Stimulated activated CD4-positive, alpha-beta T cell treated with anti-CD3 and anti-CD28 coated beads, Interleukin-12 subunit alpha, Interleukin-12 subunit beta, amount 100 ng/mL, for 48 hours (primary cell): Measurements from ENCODE around the gene ARHGAP40.

Experiments
- DNase-seq, 3 donors: peaks; one replicate each; pipeline ENCODE4 v3.0.0-alpha.2; 2020; ENCODE audit warnings: low read depth in 2 of 3, low spot score in 1 of 3

The ARHGAP40 gene

GRCh38 chr20:38649275-38649891 lies 47.8 kb downstream of the ARHGAP40 start:
- DNase-seq, result no peak

GRCh38 chr20:38650010-38650409 lies 48.4 kb downstream of the ARHGAP40 start:
- no peak for DNase-seq

- DNase-seq, result no peak
Observed at GRCh38 chr20:38651154-38651553, 49.5 kb downstream of the ARHGAP40 start.

GRCh38 chr20:38651562-38651961 lies 50.0 kb downstream of the ARHGAP40 start:
- DNase-seq, result no peak

GRCh38 chr20:38652995-38653394 lies 51.4 kb downstream of the ARHGAP40 start:
- no peak for DNase-seq

GRCh38 chr20:38657390-38657789 lies 55.8 kb downstream of the ARHGAP40 start:
- DNase-seq, result no peak

- no peak for DNase-seq
Observed at GRCh38 chr20:38658879-38659596, 57.4 kb downstream of the ARHGAP40 start.

GRCh38 chr20:38659597-38659880 lies 57.9 kb downstream of the ARHGAP40 start:
- DNase-seq, result no peak

- DNase-seq, result no peak
Observed at GRCh38 chr20:38660429-38660828, 58.8 kb downstream of the ARHGAP40 start.

GRCh38 chr20:38663660-38664059 lies 62.1 kb downstream of the ARHGAP40 start:
- no peak for DNase-seq

GRCh38 chr20:38664284-38664683 lies 62.7 kb downstream of the ARHGAP40 start:
- no peak for DNase-seq

GRCh38 chr20:38665094-38665493 lies 63.5 kb downstream of the ARHGAP40 start:
- no peak for DNase-seq

- DNase-seq, result no peak
Observed at GRCh38 chr20:38665506-38666285, 64.1 kb downstream of the ARHGAP40 start.

GRCh38 chr20:38667417-38667956 lies 65.9 kb downstream of the ARHGAP40 start:
- DNase-seq, result no peak

- DNase-seq, result no peak
Observed at GRCh38 chr20:38669688-38670087, 68.1 kb downstream of the ARHGAP40 start.

- DNase-seq, result no peak
Observed at GRCh38 chr20:38670786-38671185, 69.2 kb downstream of the ARHGAP40 start.

GRCh38 chr20:38671186-38671585 lies 69.6 kb downstream of the ARHGAP40 start:
- DNase-seq, result no peak

- no peak for DNase-seq
Observed at GRCh38 chr20:38671701-38672292, 70.2 kb downstream of the ARHGAP40 start.

- DNase-seq, result no peak
Observed at GRCh38 chr20:38672504-38672903, 70.9 kb downstream of the ARHGAP40 start.

- no peak for DNase-seq
Observed at GRCh38 chr20:38673261-38673660, 71.7 kb downstream of the ARHGAP40 start.

GRCh38 chr20:38673725-38674091 lies 72.1 kb downstream of the ARHGAP40 start:
- DNase-seq, result no peak
